TTC549 (cell line): ENCODE data around the gene RHBDL2.
"Not testable (repeated sequence)": the region's sequence is repeated elsewhere in the genome, so short reads cannot be mapped to it uniquely, and the experiment has no call there.

Experiments used
- FAIRE-seq: peaks from 2 replicates; lab custom pipeline; 2012; peaks lifted over from hg19 to GRCh38; lab: Jason Lieb, UNC

The RHBDL2 gene

GRCh38 chr1:38932571-38932970 is 9.1 kb downstream of the RHBDL2 start:
- FAIRE-seq, result no peak

GRCh38 chr1:38929476-38929875 is 12.2 kb downstream of the RHBDL2 start:
- FAIRE-seq, result no peak

GRCh38 chr1:38929054-38929453 is 12.6 kb downstream of the RHBDL2 start:
- no peak for FAIRE-seq

- no peak for FAIRE-seq
These were observed 15.5 kb downstream of the RHBDL2 start for GRCh38 chr1:38926091-38926490.

- FAIRE-seq, result no peak
These were observed 16.2 kb downstream of the RHBDL2 start for GRCh38 chr1:38925391-38925790.

- FAIRE-seq, result no peak
These were observed 18.0 kb downstream of the RHBDL2 start for GRCh38 chr1:38923607-38924006.

- FAIRE-seq, result no peak
These were observed 22.5 kb downstream of the RHBDL2 start for GRCh38 chr1:38919130-38919529.

GRCh38 chr1:38918568-38918967 is 23.1 kb downstream of the RHBDL2 start:
- FAIRE-seq, result no peak

- FAIRE-seq, result no peak
These were observed 23.9 kb downstream of the RHBDL2 start for GRCh38 chr1:38917772-38918171.

- FAIRE-seq, result no peak
These were observed 24.3 kb downstream of the RHBDL2 start for GRCh38 chr1:38917337-38917736.

- no peak for FAIRE-seq
These were observed 26.2 kb downstream of the RHBDL2 start for GRCh38 chr1:38915352-38915948.

- not testable (repeated sequence) for FAIRE-seq
These were observed 26.7 kb downstream of the RHBDL2 start for GRCh38 chr1:38914908-38915307.

GRCh38 chr1:38908821-38909220 is 32.8 kb downstream of the RHBDL2 start:
- FAIRE-seq, result no peak

GRCh38 chr1:38905985-38906384 is 35.6 kb downstream of the RHBDL2 start:
- FAIRE-seq, result no peak

- FAIRE-seq, result no peak
These were observed 42.1 kb downstream of the RHBDL2 start for GRCh38 chr1:38899560-38899959.

- no peak for FAIRE-seq
These were observed 42.9 kb downstream of the RHBDL2 start for GRCh38 chr1:38898653-38899230.

- FAIRE-seq, result no peak
These were observed 45.5 kb downstream of the RHBDL2 start for GRCh38 chr1:38896169-38896568.

- FAIRE-seq, result no peak
These were observed 48.7 kb downstream of the RHBDL2 start for GRCh38 chr1:38892976-38893375.

- no peak for FAIRE-seq
These were observed 49.9 kb downstream of the RHBDL2 start for GRCh38 chr1:38891753-38892152.

- FAIRE-seq, result no peak
These were observed 52.0 kb downstream of the RHBDL2 start for GRCh38 chr1:38889589-38889988.

- no peak for FAIRE-seq
These were observed 53.0 kb downstream of the RHBDL2 start for GRCh38 chr1:38888423-38889333.

GRCh38 chr1:38885092-38885491 is 56.5 kb downstream of the RHBDL2 start:
- no peak for FAIRE-seq

- no peak for FAIRE-seq
These were observed 60.1 kb downstream of the RHBDL2 start, which contains the start of gene GJA9 for GRCh38 chr1:38881487-38881886. Gene GJA9, minus strand, starts transcription at chr1:38881587. Its CDS starts 5,489 bp downstream, at chr1:38876098.
